H54 (cell line): ENCODE data around the gene OR51L1.
"Not testable (repeated sequence)": the region's sequence is repeated elsewhere in the genome, so short reads cannot be mapped to it uniquely, and the experiment has no call there.

ENCODE experiments used
- DNase-seq: peaks from one replicate; pipeline ENCODE4 v3.0.0; 2011; ENCODE audit warnings: low spot score, mixed read lengths; ENCODE audit not compliant: insufficient read length
- FAIRE-seq: peaks from 3 replicates; lab custom pipeline; 2011; peaks lifted over from hg19 to GRCh38; lab: Jason Lieb, UNC
- POLR2A ChIP-seq: IDR thresholded peaks from 2 replicates; pipeline ENCODE4 v1.6.1; 2011; ENCODE audit warnings: low read depth, mild to moderate bottlenecking, low read length

Gene OR51L1, protein sequence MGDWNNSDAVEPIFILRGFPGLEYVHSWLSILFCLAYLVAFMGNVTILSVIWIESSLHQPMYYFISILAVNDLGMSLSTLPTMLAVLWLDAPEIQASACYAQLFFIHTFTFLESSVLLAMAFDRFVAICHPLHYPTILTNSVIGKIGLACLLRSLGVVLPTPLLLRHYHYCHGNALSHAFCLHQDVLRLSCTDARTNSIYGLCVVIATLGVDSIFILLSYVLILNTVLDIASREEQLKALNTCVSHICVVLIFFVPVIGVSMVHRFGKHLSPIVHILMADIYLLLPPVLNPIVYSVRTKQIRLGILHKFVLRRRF

DNA sequence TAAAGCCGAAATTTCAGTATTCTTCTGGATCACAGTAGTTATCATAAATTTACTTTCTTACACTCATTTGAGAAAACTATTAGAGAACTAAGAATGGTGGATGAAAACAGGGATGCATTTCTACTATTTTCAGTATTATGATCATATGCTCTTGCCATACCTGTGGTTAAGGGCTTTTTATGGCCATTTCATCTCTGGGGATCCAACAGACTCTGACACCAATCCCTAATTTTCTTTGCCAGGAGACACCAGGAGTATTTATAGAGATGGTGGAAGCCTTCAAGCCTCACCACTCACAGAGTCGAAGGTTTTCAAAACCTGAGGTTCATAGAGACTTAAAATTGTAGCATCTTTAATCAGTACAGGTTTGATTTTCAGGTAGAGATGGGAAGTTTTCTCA lies at the start of gene OR51L1:
Gene OR51L1, plus strand, starts transcription at position 301 of the 400 bp plus-strand sequence. CDS start 4,132 bp downstream, outside the sequence.
- no peak for DNase-seq
- FAIRE-seq = no peak
- no peak for TF ChIP-seq POLR2A

DNA sequence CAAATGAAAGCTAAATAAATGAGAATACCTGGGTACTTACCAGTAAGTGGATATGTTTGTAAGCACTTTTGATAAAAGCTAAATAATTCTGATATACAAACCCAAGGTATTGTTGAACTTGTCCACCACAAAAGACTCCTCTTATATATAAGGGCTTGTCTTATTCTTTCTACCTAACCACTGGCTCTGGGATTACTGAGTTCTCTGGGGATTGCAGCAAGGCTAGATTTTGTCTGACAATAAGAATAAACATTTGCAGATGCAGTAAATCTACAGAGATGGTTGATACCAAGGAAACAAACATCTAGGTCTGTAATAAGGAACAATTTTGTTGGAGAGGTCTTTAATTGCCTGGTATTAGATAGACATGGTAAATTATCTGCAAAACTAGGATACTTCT lies 47.1 kb upstream of the OR51L1 start, which contains the start of gene OR51A4:
Gene OR51A4, minus strand, starts transcription at position 101 of the 400 bp plus-strand sequence. CDS start 505 bp downstream, outside the sequence.
- FAIRE-seq = no peak
- no peak for TF ChIP-seq POLR2A

DNA sequence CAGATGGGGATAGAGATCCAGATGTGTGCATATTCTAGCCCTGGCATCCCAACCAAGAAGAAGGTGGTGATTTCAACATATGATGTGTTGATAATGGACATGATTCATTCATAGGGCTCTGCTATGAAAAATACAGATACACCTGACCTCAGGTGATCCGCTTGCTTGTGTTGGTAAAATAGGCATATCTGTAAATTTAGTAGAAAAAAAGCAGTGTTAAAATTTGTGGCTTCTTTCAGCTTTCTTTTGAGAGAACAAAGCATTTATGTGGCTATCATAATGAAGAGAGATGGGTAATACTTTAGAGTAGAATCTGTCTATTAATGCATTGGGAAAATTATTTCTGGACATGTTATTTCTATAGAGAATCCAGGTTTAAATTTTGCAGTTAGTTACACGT lies 39.0 kb upstream of the OR51L1 start, which contains the start of gene OR51A2:
Gene OR51A2, minus strand, starts transcription at position 101 of the 400 bp plus-strand sequence. Its CDS starts 0 bp downstream, at position 101.
- DNase-seq, FAIRE-seq: not testable (repeated sequence)

More for the DNA sequence above, 47.1 kb upstream of the OR51L1 start, which contains the start of gene OR51A4:
- DNase-seq = no peak

DNA sequence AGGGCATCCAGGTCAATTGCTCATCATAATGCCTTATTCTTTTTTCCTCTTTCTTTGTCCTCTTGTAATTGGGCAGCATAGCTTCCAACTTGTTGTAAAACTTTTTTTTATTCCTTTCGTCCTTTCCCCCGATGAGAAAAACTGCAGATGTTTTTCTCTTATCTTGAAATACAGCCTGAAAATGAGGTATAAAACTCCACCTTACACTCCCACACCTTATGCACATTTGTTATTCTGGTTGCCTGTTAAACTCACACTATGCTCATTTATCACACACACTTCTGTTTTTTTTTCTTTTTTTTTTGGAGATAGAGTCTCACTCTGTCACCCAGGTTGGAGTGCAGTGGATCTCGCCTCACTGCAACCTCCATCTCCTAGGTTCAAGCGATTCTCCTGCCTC lies 37.3 kb upstream of the OR51L1 start:
- no peak for FAIRE-seq
- DNase-seq = no peak
- no peak for TF ChIP-seq POLR2A

DNA sequence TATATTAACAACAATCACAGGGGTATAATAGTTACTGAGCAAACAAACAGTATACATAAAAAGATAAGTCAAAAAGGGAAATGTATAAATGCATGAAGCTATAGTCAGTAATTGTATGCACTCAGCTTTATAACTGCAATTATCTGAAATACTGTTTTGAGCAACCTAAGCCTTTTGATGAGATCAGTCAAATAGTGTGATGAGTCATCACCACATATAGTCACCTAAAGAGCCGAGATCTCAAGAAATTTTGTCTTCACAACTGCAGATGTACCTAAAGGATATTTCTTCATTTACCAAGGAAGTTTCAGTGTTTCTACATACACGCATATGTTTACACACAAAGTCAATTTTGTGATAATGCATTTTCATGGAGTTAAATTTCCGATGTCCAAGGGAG lies 33.8 kb upstream of the OR51L1 start:
- peak; percentile 41 for FAIRE-seq

DNA sequence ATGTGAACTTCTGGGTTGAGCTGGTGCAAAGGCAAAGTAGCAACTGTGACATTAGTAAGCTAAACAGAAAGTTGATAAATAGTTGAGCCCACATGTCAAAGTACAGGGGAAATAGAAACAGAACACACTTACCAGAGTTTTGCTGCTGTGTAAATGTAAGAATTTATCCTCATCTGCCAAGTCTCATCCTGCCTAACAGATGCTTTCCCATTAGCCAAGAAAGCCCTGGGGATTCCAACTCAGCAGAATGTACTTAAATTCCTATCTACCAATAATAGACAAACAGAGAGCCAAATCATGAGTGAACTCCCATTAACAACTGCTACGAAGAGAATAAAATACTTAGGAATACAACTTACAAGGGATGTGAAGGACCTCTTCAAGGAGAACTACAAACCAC lies 31.8 kb upstream of the OR51L1 start:
- FAIRE-seq = no peak
- no peak for TF ChIP-seq POLR2A
- no peak for DNase-seq

More for the DNA sequence above, 33.8 kb upstream of the OR51L1 start:
- TF ChIP-seq POLR2A = no peak
- DNase-seq = no peak

DNA sequence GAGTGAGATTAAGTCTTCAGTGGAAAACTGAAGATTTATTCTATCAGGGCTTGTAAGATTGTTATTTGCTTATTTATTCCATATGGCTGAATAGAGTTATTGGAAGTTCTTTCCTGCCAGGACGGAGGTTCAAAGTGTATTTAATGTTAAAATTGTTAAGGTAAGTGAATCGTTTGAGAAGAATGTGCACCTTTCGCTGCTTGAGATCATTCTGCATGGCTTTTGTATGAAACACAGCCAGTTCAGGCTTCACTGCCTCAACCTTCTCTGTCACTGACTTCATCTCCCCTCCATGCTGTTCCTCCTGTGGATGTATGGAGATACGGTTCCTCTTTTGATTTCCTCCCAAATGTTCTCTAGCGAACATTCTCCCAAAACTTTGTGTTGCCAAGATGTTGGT lies 19.2 kb upstream of the OR51L1 start:
- no peak for TF ChIP-seq POLR2A
- no peak for FAIRE-seq
- DNase-seq = no peak

DNA sequence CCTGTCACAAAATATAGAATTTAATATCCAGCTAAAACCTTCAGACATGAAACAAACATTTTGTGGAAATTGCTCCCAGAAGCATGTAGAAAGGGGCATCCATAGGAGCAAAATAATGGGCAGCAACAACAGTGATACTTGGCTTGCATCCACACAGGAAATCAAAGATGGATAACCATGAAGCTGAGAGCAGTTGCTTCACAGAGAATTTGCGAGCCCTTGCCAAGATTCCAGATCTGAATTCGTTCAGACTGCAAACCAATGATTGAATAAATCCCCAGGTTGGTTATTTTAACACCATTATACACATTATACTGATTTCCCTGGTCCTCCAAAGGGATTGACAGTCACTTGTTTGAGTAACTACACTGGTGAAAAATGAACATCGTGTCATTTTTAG lies 15.6 kb upstream of the OR51L1 start:
- DNase-seq (no peak), FAIRE-seq (no peak)
- no peak for TF ChIP-seq POLR2A

DNA sequence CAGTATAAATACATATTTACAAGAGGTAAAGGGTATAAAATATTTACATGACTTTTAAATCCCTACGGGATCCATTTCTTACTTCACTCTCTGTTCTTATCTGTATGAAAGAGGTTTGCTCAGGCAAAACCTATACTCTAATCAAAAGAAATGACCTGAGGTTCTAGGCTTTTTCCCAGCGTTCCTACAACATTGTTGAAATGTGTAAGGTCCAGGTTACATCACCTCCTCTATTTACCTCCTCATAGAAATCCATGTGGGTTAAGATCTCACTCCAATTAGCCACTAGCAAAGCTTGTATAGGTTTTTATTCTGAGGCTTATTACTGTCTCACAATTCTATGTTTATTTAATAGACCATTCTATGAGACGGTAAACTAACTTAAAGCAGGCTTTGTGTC lies 12.0 kb upstream of the OR51L1 start:
- DNase-seq (no peak), FAIRE-seq (no peak)
- no peak for TF ChIP-seq POLR2A

DNA sequence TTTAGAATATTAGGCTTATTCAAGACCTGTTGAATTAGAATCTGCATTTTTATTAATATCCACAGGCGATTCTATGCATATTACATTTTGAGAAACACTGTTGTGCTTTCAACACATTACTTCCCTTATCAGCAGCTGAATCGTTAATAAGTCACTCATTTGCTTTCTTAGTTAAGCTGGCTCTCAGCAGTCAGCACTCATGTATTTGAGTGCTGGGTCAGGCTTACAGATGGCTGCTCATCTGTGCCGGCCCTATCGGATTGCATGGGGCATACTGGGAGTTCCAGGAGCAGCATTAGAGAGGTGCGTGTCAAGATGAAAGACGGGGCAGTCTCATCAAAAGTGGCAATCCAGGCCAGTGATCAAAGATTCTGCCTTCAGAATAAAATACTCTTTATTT lies 10.8 kb upstream of the OR51L1 start:
- TF ChIP-seq POLR2A = no peak
- FAIRE-seq (no peak), DNase-seq (no peak)

DNA sequence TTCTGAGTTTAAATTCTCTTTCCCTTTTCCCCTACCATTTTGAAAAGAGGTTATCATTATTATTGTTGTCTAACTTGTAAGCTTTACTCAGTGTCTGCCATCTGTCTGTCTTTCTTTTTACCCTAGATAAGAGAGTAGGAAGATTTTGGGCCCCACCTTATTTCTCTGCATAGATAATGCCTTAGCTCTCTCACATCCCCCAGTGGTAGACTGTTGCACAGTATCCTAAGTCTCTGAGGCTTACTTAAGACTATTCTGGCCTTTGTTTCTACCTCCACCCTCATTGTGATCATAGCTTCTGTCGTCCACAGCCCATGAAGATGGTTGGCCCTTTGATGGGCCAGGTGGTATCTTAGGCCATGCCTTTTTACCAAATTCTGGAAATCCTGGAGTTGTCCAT lies 3.6 kb upstream of the OR51L1 start:
- no peak for DNase-seq
- TF ChIP-seq POLR2A = no peak
- FAIRE-seq = no peak

DNA sequence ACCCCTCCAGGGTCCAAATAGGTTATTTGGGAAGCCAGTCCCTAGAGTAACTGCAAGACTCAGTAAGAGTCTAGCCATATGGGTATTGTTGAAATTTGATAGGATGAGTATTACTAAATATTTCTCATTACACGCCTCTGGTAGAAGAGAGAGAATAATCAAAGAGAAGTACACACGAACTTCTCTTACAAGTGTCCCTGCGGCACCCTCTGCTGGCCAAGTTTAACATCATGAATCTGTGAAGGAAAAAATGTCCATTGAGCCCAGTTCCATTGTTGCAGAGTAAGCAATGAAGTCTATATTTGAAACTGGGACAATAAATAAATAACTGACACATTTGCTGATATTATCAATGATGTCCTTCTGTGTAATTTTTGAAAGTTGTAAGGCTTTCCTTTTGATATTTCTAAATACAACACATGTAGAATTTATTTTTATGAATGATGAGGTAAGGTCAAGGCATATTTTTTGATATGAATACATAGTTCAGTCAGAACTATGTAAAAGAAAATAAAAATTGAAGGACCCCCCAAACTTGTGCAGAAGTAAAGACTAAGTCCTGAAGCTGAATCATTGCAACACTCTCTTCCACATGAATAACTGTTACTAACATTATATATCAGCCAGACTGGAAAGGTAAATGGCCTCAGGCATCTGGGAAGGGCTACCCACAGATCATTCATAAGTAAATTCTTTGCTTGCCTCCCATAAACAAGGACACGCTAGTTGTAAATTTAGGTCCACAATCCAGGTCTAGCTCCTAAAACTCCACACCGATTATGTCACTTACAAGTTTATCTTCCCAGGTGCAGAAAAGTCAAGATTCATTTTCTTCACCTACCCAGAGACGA lies 10.0 kb downstream of the OR51L1 start:
- TF ChIP-seq POLR2A = no peak
- DNase-seq (peak; percentile 8), FAIRE-seq (peak; percentile 62)

DNA sequence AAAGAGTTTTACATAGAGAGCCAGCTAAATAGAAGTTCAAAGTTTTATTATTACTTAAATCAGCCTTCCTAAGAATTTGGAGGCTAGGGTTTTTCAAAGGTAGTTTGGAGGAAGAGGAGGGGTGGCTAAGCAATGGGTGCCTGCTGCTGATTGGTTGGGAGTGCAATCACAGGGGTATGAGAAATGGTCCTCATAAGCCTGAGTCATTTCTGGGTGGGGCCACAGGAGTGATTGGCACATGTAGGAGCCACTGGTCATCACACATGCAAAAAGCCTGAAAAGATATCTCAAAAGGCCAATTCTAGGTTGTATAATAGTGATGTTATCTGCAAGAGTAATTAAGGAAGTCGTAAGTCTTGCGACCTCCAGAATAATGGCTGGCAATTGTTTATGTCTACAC lies 12.9 kb downstream of the OR51L1 start:
- DNase-seq = no peak
- no peak for FAIRE-seq
- TF ChIP-seq POLR2A = no peak

DNA sequence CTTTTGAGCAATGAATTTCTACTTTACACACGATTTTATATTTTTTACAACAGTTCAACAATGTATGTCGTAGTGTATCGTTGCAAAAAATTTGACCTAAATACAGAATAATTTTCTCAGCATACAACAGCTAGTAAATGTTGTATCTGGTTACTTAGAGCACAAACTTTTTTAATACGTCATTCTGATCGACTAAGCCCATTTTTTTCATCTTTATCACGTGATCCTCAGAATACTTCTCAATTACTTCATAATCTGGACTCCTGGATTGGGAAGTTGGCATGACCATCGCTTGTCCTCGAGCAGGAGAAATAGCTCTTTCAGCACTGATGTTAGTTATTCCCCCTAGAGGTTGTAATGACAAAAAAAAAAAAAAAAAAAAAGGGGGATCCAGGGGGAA lies 16.6 kb downstream of the OR51L1 start:
- TF ChIP-seq POLR2A = no peak
- DNase-seq (no peak), FAIRE-seq (no peak)
